SJSA1 (cell line): ENCODE results near the gene KCNH1. TPM values are rescaled to one million over a fixed set of nuclear protein-coding genes. Genes with fewer than 3 reads are reported as not detected.

Source experiments
- DNase-seq, 2 experiments: peaks; one replicate each; pipeline ENCODE4 v3.0.0-alpha.2; 2015 to 2020; ENCODE audit warnings: low spot score in 2 of 2, low read depth in 1 of 2
- H3K27ac ChIP-seq: fragments of 250-450 bp; sonication (Bioruptor Pico); 2 replicates; pipeline ENCODE4 v1.5.1; 2020; ENCODE audit warnings: mild to moderate bottlenecking, moderate library complexity
- H3K27me3 ChIP-seq: fragments of 250-450 bp; sonication (Bioruptor Pico); replicated peaks from 2 replicates; pipeline ENCODE4 v1.5.1; 2020; ENCODE audit warnings: mild to moderate bottlenecking, moderate library complexity
- H3K36me3 ChIP-seq: fragments of 250-450 bp; sonication (Bioruptor Pico); 2 replicates; pipeline ENCODE4 v1.5.1; 2020; ENCODE audit warnings: mild to moderate bottlenecking
- H3K4me1 ChIP-seq: fragments of 250-450 bp; sonication (Bioruptor Pico); replicated peaks from 2 replicates; pipeline ENCODE4 v1.6.1; 2021; ENCODE audit warnings: mild to moderate bottlenecking
- H3K4me3 ChIP-seq: fragments of 250-450 bp; sonication (Bioruptor Pico); 2 replicates; pipeline ENCODE4 v1.5.1; 2020; ENCODE audit warnings: mild to moderate bottlenecking
- H3K9me3 ChIP-seq: fragments of 250-450 bp; sonication (Bioruptor Pico); replicated peaks from 2 replicates; pipeline ENCODE4 v1.5.1; 2020; ENCODE audit warnings: mild to moderate bottlenecking
- total RNA-seq: library from RNA; depleted of rRNA; stranded (reverse); fragments of >200 nt; shearing (Covaris generic); gene quantifications from 2 replicates; pipeline ENCODE4 v1.2.3, GENCODE V29; 2014

Gene KCNH1
- total RNA-seq, 1 experiment from 2014 or later: 0.58 TPM

- peaks cover 16% of the 10 kb centered on the region for H3K4me1 ChIP-seq
- H3K36me3 ChIP-seq: no peaks in the 10 kb centered on the region
- no peaks in the 10 kb centered on the region for H3K27me3 ChIP-seq
- no peak overlapping the region for H3K4me3 ChIP-seq
- no peak for DNase-seq
- no peaks in the 10 kb centered on the region for H3K9me3 ChIP-seq
- H3K27ac ChIP-seq: no peak overlapping the region
These were observed 255.4 kb downstream of the KCNH1 start for GRCh38 chr1:210878564-210878963.

- Histone ChIP-seq H3K36me3 (no peaks in the 10 kb centered on the region), H3K4me1 (no peaks in the 10 kb centered on the region), H3K27me3 (no peaks in the 10 kb centered on the region), H3K27ac (no peak overlapping the region), H3K9me3 (no peaks in the 10 kb centered on the region), H3K4me3 (no peak overlapping the region)
- DNase-seq: no peak
These were observed 257.7 kb downstream of the KCNH1 start for GRCh38 chr1:210876275-210876674.

GRCh38 chr1:210866532-210866931 is 267.4 kb downstream of the KCNH1 start:
- no peaks in the 10 kb centered on the region for H3K4me1 ChIP-seq

GRCh38 chr1:210857705-210858104 is 276.2 kb downstream of the KCNH1 start:
- no peaks in the 10 kb centered on the region for H3K36me3 ChIP-seq
- DNase-seq: no peak
- no peaks in the 10 kb centered on the region for H3K27me3 ChIP-seq
- no peaks in the 10 kb centered on the region for H3K4me1 ChIP-seq
- H3K27ac ChIP-seq: no peak overlapping the region
- no peaks in the 10 kb centered on the region for H3K9me3 ChIP-seq
- no peak overlapping the region for H3K4me3 ChIP-seq

More at GRCh38 chr1:210866532-210866931, 267.4 kb downstream of the KCNH1 start:
- Histone ChIP-seq H3K9me3 (no peaks in the 10 kb centered on the region), H3K4me3 (no peak overlapping the region), H3K27ac (no peak overlapping the region), H3K27me3 (no peaks in the 10 kb centered on the region), H3K36me3 (no peaks in the 10 kb centered on the region)
- DNase-seq: no peak

- Histone ChIP-seq H3K9me3 (no peaks in the 10 kb centered on the region), H3K27ac (no peak overlapping the region), H3K4me1 (no peaks in the 10 kb centered on the region), H3K27me3 (no peaks in the 10 kb centered on the region), H3K36me3 (no peaks in the 10 kb centered on the region), H3K4me3 (no peak overlapping the region)
- no peak for DNase-seq
These were observed 276.7 kb downstream of the KCNH1 start for GRCh38 chr1:210857146-210857663.

- Histone ChIP-seq H3K9me3 (no peaks in the 10 kb centered on the region), H3K4me1 (no peaks in the 10 kb centered on the region), H3K27ac (no peak overlapping the region), H3K27me3 (no peaks in the 10 kb centered on the region), H3K36me3 (no peaks in the 10 kb centered on the region), H3K4me3 (no peak overlapping the region)
- no peak for DNase-seq
These were observed 278.5 kb downstream of the KCNH1 start for GRCh38 chr1:210855440-210855839.

GRCh38 chr1:210853276-210853675 is 280.7 kb downstream of the KCNH1 start:
- Histone ChIP-seq H3K27me3 (no peaks in the 10 kb centered on the region), H3K36me3 (no peaks in the 10 kb centered on the region), H3K27ac (no peak overlapping the region), H3K4me3 (no peak overlapping the region), H3K4me1 (no peaks in the 10 kb centered on the region), H3K9me3 (no peaks in the 10 kb centered on the region)
- DNase-seq: no peak

GRCh38 chr1:210850556-210850955 is 283.4 kb downstream of the KCNH1 start:
- Histone ChIP-seq H3K4me3 (no peak overlapping the region), H3K4me1 (no peaks in the 10 kb centered on the region), H3K9me3 (no peaks in the 10 kb centered on the region), H3K27me3 (no peaks in the 10 kb centered on the region), H3K27ac (no peak overlapping the region), H3K36me3 (no peaks in the 10 kb centered on the region)
- no peak for DNase-seq

GRCh38 chr1:210848474-210848873 is 285.5 kb downstream of the KCNH1 start:
- Histone ChIP-seq H3K4me3 (no peak overlapping the region), H3K27ac (no peak overlapping the region), H3K4me1 (no peaks in the 10 kb centered on the region), H3K9me3 (no peaks in the 10 kb centered on the region), H3K36me3 (no peaks in the 10 kb centered on the region), H3K27me3 (no peaks in the 10 kb centered on the region)
- no peak for DNase-seq

GRCh38 chr1:210841926-210842625 is 291.9 kb downstream of the KCNH1 start:
- H3K36me3 ChIP-seq: no peaks in the 10 kb centered on the region
- no peaks in the 10 kb centered on the region for H3K27me3 ChIP-seq
- H3K4me3 ChIP-seq: no peak overlapping the region
- H3K4me1 ChIP-seq: no peaks in the 10 kb centered on the region
- H3K27ac ChIP-seq: no peak overlapping the region
- no peak for DNase-seq
- H3K9me3 ChIP-seq: no peaks in the 10 kb centered on the region

GRCh38 chr1:210830034-210831028 is 303.6 kb downstream of the KCNH1 start:
- Histone ChIP-seq H3K4me3 (no peak overlapping the region), H3K27ac (no peak overlapping the region), H3K4me1 (no peaks in the 10 kb centered on the region), H3K36me3 (no peaks in the 10 kb centered on the region), H3K9me3 (no peaks in the 10 kb centered on the region), H3K27me3 (no peaks in the 10 kb centered on the region)
- no peak for DNase-seq

- no peaks in the 10 kb centered on the region for H3K36me3 ChIP-seq
- H3K9me3 ChIP-seq: no peaks in the 10 kb centered on the region
- DNase-seq: no peak
- H3K27me3 ChIP-seq: no peaks in the 10 kb centered on the region
- H3K4me3 ChIP-seq: no peak overlapping the region
- no peaks in the 10 kb centered on the region for H3K4me1 ChIP-seq
- no peak overlapping the region for H3K27ac ChIP-seq
These were observed 304.9 kb downstream of the KCNH1 start for GRCh38 chr1:210828996-210829596.

GRCh38 chr1:210827481-210827880 is 306.5 kb downstream of the KCNH1 start:
- H3K27ac ChIP-seq: no peak overlapping the region
- no peak overlapping the region for H3K4me3 ChIP-seq
- no peak for DNase-seq
- no peaks in the 10 kb centered on the region for H3K27me3 ChIP-seq
- H3K36me3 ChIP-seq: no peaks in the 10 kb centered on the region
- no peaks in the 10 kb centered on the region for H3K9me3 ChIP-seq
- no peaks in the 10 kb centered on the region for H3K4me1 ChIP-seq

- no peak for DNase-seq
- Histone ChIP-seq H3K4me1 (no peaks in the 10 kb centered on the region), H3K9me3 (no peaks in the 10 kb centered on the region), H3K27ac (no peak overlapping the region), H3K27me3 (no peaks in the 10 kb centered on the region), H3K36me3 (no peaks in the 10 kb centered on the region), H3K4me3 (no peak overlapping the region)
These were observed 307.3 kb downstream of the KCNH1 start for GRCh38 chr1:210826686-210827085.
